ENCODE data around the gene CCDC171. TPM values are rescaled to one million over a fixed set of nuclear protein-coding genes. Genes with fewer than 3 reads are reported as not detected.
"Not testable (repeated sequence)": the region's sequence is repeated elsewhere in the genome, so short reads cannot be mapped to it uniquely, and the experiment has no call there.

CCDC171 gene
- total and polyA plus RNA-seq, 5 donors from 2014 or later: 0.05 to 1.1 (median 0.29) TPM

- not testable (repeated sequence) for H3K36me3 ChIP-seq (ENCODE audit: control insufficient read depth, insufficient read depth, low read length); H3K27me3 Mint-ChIP-seq; H3K9me3 ChIP-seq (ENCODE audit: control insufficient read depth in 2 of 2, low read length in 2 of 2); ATAC-seq (ENCODE audit: low read depth in 2 of 2); H3K4me3 ChIP-seq (ENCODE audit: low read depth, low read length); DNase-seq; H3K27me3 ChIP-seq (ENCODE audit: control insufficient read depth, insufficient read depth, low read length); H3K4me1 ChIP-seq (ENCODE audit: control insufficient read depth, insufficient read depth, low read length, poor library complexity, severe bottlenecking); H3K4me1 Mint-ChIP-seq; H3K27ac ChIP-seq (ENCODE audit: insufficient read depth, low read length, poor library complexity, severe bottlenecking); H3K4me3 Mint-ChIP-seq; H3K27ac Mint-ChIP-seq
- Mint-ChIP-seq H3K36me3 (peaks cover 23% of the 10 kb centered on the region), H3K9me3 (peaks cover 0 to 14% (median 8%) of the 10 kb centered on the region in 7 donors)
Observed at GRCh38 chr9:15600666-15601330, 48.0 kb downstream of the CCDC171 start.

- Histone ChIP-seq H3K36me3 (ENCODE audit: control insufficient read depth, insufficient read depth, low read length) (no peaks in the 10 kb centered on the region), H3K27me3 (ENCODE audit: control insufficient read depth, insufficient read depth, low read length) (no peaks in the 10 kb centered on the region), H3K27ac (ENCODE audit: insufficient read depth, low read length, poor library complexity, severe bottlenecking) (no peak overlapping the region), H3K4me1 (ENCODE audit: control insufficient read depth, insufficient read depth, low read length, poor library complexity, severe bottlenecking) (peaks cover 3% of the 10 kb centered on the region), H3K4me3 (ENCODE audit: low read depth, low read length) (no peak overlapping the region), H3K9me3 (ENCODE audit: control insufficient read depth in 2 of 2, low read length in 2 of 2) (no peaks in the 10 kb centered on the region)
- DNase-seq (peak in 2 of 3 donors; percentile 62 to 64), ATAC-seq (ENCODE audit: low read depth in 2 of 2) (no peak)
- Mint-ChIP-seq H3K36me3 (no peaks in the 10 kb centered on the region), H3K4me3 (no peak overlapping the region), H3K4me1 (peaks cover 3 to 12% (median 7%) of the 10 kb centered on the region in 4 donors), H3K9me3 (no peaks in the 10 kb centered on the region), H3K27me3 (no peaks in the 10 kb centered on the region), H3K27ac (no peak overlapping the region)
Observed at GRCh38 chr9:15606643-15607472, 54.0 kb downstream of the CCDC171 start.

GRCh38 chr9:15612962-15613361 is 60.1 kb downstream of the CCDC171 start:
- H3K4me1 Mint-ChIP-seq: no peaks in the 10 kb centered on the region
- no peak overlapping the region for H3K4me3 ChIP-seq (ENCODE audit: low read depth, low read length)
- no peaks in the 10 kb centered on the region for H3K27me3 ChIP-seq (ENCODE audit: control insufficient read depth, insufficient read depth, low read length)
- no peak overlapping the region for H3K27ac ChIP-seq (ENCODE audit: insufficient read depth, low read length, poor library complexity, severe bottlenecking)
- no peaks in the 10 kb centered on the region for H3K36me3 ChIP-seq (ENCODE audit: control insufficient read depth, insufficient read depth, low read length)
- H3K4me1 ChIP-seq (ENCODE audit: control insufficient read depth, insufficient read depth, low read length, poor library complexity, severe bottlenecking): no peaks in the 10 kb centered on the region
- no peak overlapping the region for H3K4me3 Mint-ChIP-seq
- H3K27me3 Mint-ChIP-seq: no peaks in the 10 kb centered on the region
- DNase-seq: no peak
- H3K9me3 ChIP-seq (ENCODE audit: control insufficient read depth in 2 of 2, low read length in 2 of 2): no peaks in the 10 kb centered on the region
- H3K27ac Mint-ChIP-seq: no peak overlapping the region
- peaks cover 7% of the 10 kb centered on the region for H3K36me3 Mint-ChIP-seq
- H3K9me3 Mint-ChIP-seq: no peaks in the 10 kb centered on the region
- no peak for ATAC-seq (ENCODE audit: low read depth in 2 of 2)

- no peak overlapping the region for H3K4me3 Mint-ChIP-seq
- peaks cover 0 to 1% (median 0%) of the 10 kb centered on the region in 7 donors for H3K9me3 Mint-ChIP-seq
- Histone ChIP-seq H3K9me3 (ENCODE audit: control insufficient read depth in 2 of 2, low read length in 2 of 2) (no peaks in the 10 kb centered on the region), H3K27ac (ENCODE audit: insufficient read depth, low read length, poor library complexity, severe bottlenecking) (no peak overlapping the region), H3K27me3 (ENCODE audit: control insufficient read depth, insufficient read depth, low read length) (no peaks in the 10 kb centered on the region), H3K4me3 (ENCODE audit: low read depth, low read length) (no peak overlapping the region), H3K36me3 (ENCODE audit: control insufficient read depth, insufficient read depth, low read length) (no peaks in the 10 kb centered on the region), H3K4me1 (ENCODE audit: control insufficient read depth, insufficient read depth, low read length, poor library complexity, severe bottlenecking) (no peaks in the 10 kb centered on the region)
- no peak for ATAC-seq (ENCODE audit: low read depth in 2 of 2)
- no peaks in the 10 kb centered on the region for H3K4me1 Mint-ChIP-seq
- no peak for DNase-seq
- H3K27ac Mint-ChIP-seq: no peak overlapping the region
- H3K27me3 Mint-ChIP-seq: no peaks in the 10 kb centered on the region
- H3K36me3 Mint-ChIP-seq: peaks cover 7% of the 10 kb centered on the region
Observed at GRCh38 chr9:15617782-15618181, 64.9 kb downstream of the CCDC171 start.

GRCh38 chr9:15618540-15619331 is 65.9 kb downstream of the CCDC171 start:
- Histone ChIP-seq H3K9me3 (ENCODE audit: control insufficient read depth in 2 of 2, low read length in 2 of 2) (no peaks in the 10 kb centered on the region), H3K4me3 (ENCODE audit: low read depth, low read length) (no peak overlapping the region), H3K27ac (ENCODE audit: insufficient read depth, low read length, poor library complexity, severe bottlenecking) (no peak overlapping the region), H3K4me1 (ENCODE audit: control insufficient read depth, insufficient read depth, low read length, poor library complexity, severe bottlenecking) (no peaks in the 10 kb centered on the region), H3K36me3 (ENCODE audit: control insufficient read depth, insufficient read depth, low read length) (no peaks in the 10 kb centered on the region), H3K27me3 (ENCODE audit: control insufficient read depth, insufficient read depth, low read length) (no peaks in the 10 kb centered on the region)
- H3K27me3 Mint-ChIP-seq: no peaks in the 10 kb centered on the region
- no peak for ATAC-seq (ENCODE audit: low read depth in 2 of 2)
- peaks cover 7% of the 10 kb centered on the region for H3K36me3 Mint-ChIP-seq
- H3K4me1 Mint-ChIP-seq: no peaks in the 10 kb centered on the region
- H3K9me3 Mint-ChIP-seq: peaks cover 0 to 1% (median 0%) of the 10 kb centered on the region in 7 donors
- H3K27ac Mint-ChIP-seq: no peak overlapping the region
- DNase-seq: no peak
- H3K4me3 Mint-ChIP-seq: no peak overlapping the region

- DNase-seq (no peak), ATAC-seq (ENCODE audit: low read depth in 2 of 2) (no peak)
- Histone ChIP-seq H3K9me3 (ENCODE audit: control insufficient read depth in 2 of 2, low read length in 2 of 2) (no peaks in the 10 kb centered on the region), H3K36me3 (ENCODE audit: control insufficient read depth, insufficient read depth, low read length) (no peaks in the 10 kb centered on the region), H3K27ac (ENCODE audit: insufficient read depth, low read length, poor library complexity, severe bottlenecking) (no peak overlapping the region), H3K4me3 (ENCODE audit: low read depth, low read length) (no peak overlapping the region), H3K4me1 (ENCODE audit: control insufficient read depth, insufficient read depth, low read length, poor library complexity, severe bottlenecking) (no peaks in the 10 kb centered on the region), H3K27me3 (ENCODE audit: control insufficient read depth, insufficient read depth, low read length) (no peaks in the 10 kb centered on the region)
- Mint-ChIP-seq H3K36me3 (peaks cover 11% of the 10 kb centered on the region), H3K4me1 (no peaks in the 10 kb centered on the region), H3K9me3 (peaks cover 0 to 5% (median 2%) of the 10 kb centered on the region in 7 donors), H3K27ac (no peak overlapping the region), H3K27me3 (no peaks in the 10 kb centered on the region), H3K4me3 (no peak overlapping the region)
Observed at GRCh38 chr9:15622318-15622971, 69.6 kb downstream of the CCDC171 start.

GRCh38 chr9:15635752-15636151 is 82.9 kb downstream of the CCDC171 start:
- H3K36me3 ChIP-seq (ENCODE audit: control insufficient read depth, insufficient read depth, low read length): no peaks in the 10 kb centered on the region
- peak overlapping the region in 1 of 3 donors; percentile 55 for H3K27ac Mint-ChIP-seq
- no peak for ATAC-seq (ENCODE audit: low read depth in 2 of 2)
- H3K4me1 Mint-ChIP-seq: no peaks in the 10 kb centered on the region
- H3K27me3 ChIP-seq (ENCODE audit: control insufficient read depth, insufficient read depth, low read length): no peaks in the 10 kb centered on the region
- H3K4me1 ChIP-seq (ENCODE audit: control insufficient read depth, insufficient read depth, low read length, poor library complexity, severe bottlenecking): no peaks in the 10 kb centered on the region
- no peaks in the 10 kb centered on the region for H3K27me3 Mint-ChIP-seq
- DNase-seq: no peak
- no peak overlapping the region for H3K4me3 ChIP-seq (ENCODE audit: low read depth, low read length)
- H3K27ac ChIP-seq (ENCODE audit: insufficient read depth, low read length, poor library complexity, severe bottlenecking): no peak overlapping the region
- peaks cover 0 to 10% (median 0%) of the 10 kb centered on the region in 7 donors for H3K9me3 Mint-ChIP-seq
- H3K36me3 Mint-ChIP-seq: no peaks in the 10 kb centered on the region
- H3K9me3 ChIP-seq (ENCODE audit: control insufficient read depth in 2 of 2, low read length in 2 of 2): no peaks in the 10 kb centered on the region
- no peak overlapping the region for H3K4me3 Mint-ChIP-seq

Data from CD4-positive, CD25-positive, alpha-beta regulatory T cell (primary cell).